Bronchial epithelial cell (primary cell): ENCODE data around the gene CUTC. TPM values are rescaled to one million over a fixed set of nuclear protein-coding genes. Genes with fewer than 3 reads are reported as not detected.
A peak's percentile ranks its signal among the peaks of the same experiment; 100 is the strongest.

Source experiments
- DNase-seq: peaks from one replicate; pipeline ENCODE4 v3.0.0-alpha.2; 2010; ENCODE audit warnings: low read depth
- FAIRE-seq: peaks from 2 replicates; lab custom pipeline; 2011; peaks lifted over from hg19 to GRCh38; lab: Jason Lieb, UNC
- H3K27me3 ChIP-seq: 2 replicates; pipeline ENCODE4 v1.5.1; 2011; ENCODE audit warnings: low read length; ENCODE audit not compliant: control insufficient read depth, insufficient read depth
- H3K36me3 ChIP-seq: 2 replicates; pipeline ENCODE4 v1.5.1; 2011; ENCODE audit warnings: low read length; ENCODE audit not compliant: control insufficient read depth, insufficient read depth
- H3K4me3 ChIP-seq: 2 replicates; pipeline ENCODE4 v1.5.1; 2011; ENCODE audit warnings: mild to moderate bottlenecking, low read depth, low read length, control low read depth
- total RNA-seq: library from RNA; depleted of rRNA; stranded (reverse); fragments of >200 nt; gene quantifications from 2 replicates; pipeline ENCODE4 v1.2.1, GENCODE V29; 2014
- TF ChIP-seq, protein P1 (sequence below): IDR thresholded peaks from 2 replicates; pipeline ENCODE4 v1.5.1; 2011; ENCODE audit warnings: mild to moderate bottlenecking, moderate library complexity, low read length, control low read depth, inconsistent platforms; ENCODE audit not compliant: insufficient read depth, severe bottlenecking

CUTC gene
- total RNA-seq, 1 donor from 2014 or later: 25.0 TPM

GRCh38 chr10:99791831-99792230, 59.8 kb downstream of the CUTC start:
- DNase-seq: no peak
- TF ChIP-seq, protein P1, sequence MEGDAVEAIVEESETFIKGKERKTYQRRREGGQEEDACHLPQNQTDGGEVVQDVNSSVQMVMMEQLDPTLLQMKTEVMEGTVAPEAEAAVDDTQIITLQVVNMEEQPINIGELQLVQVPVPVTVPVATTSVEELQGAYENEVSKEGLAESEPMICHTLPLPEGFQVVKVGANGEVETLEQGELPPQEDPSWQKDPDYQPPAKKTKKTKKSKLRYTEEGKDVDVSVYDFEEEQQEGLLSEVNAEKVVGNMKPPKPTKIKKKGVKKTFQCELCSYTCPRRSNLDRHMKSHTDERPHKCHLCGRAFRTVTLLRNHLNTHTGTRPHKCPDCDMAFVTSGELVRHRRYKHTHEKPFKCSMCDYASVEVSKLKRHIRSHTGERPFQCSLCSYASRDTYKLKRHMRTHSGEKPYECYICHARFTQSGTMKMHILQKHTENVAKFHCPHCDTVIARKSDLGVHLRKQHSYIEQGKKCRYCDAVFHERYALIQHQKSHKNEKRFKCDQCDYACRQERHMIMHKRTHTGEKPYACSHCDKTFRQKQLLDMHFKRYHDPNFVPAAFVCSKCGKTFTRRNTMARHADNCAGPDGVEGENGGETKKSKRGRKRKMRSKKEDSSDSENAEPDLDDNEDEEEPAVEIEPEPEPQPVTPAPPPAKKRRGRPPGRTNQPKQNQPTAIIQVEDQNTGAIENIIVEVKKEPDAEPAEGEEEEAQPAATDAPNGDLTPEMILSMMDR: no peak
- FAIRE-seq: no peak
- H3K4me3 ChIP-seq: no peak overlapping the region
- H3K27me3 ChIP-seq: no peaks in the 10 kb centered on the region
- no peaks in the 10 kb centered on the region for H3K36me3 ChIP-seq

DNA sequence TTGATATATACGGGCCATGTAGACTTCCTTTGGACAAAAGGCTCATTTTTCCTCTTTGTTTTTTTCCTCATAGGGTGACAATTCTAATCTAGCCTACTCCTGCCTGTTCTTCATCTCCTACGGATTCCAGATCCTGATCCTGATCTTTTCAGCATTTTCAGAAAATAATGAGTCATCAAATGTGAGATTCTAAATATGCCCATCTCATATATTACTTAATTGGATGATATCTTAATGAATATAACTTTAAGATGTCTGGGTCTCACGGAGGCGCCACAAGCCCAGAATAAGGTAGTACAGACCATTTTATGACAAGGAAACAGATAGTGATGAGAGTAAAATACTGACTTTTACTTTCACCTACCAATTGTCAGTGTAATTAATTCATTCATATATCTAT, 61.8 kb downstream of the CUTC start:
- H3K4me3 ChIP-seq: no peak overlapping the region
- TF ChIP-seq, protein P1: no peak
- DNase-seq: no peak
- H3K36me3 ChIP-seq: no peaks in the 10 kb centered on the region
- no peak for FAIRE-seq
- H3K27me3 ChIP-seq: no peaks in the 10 kb centered on the region

DNA sequence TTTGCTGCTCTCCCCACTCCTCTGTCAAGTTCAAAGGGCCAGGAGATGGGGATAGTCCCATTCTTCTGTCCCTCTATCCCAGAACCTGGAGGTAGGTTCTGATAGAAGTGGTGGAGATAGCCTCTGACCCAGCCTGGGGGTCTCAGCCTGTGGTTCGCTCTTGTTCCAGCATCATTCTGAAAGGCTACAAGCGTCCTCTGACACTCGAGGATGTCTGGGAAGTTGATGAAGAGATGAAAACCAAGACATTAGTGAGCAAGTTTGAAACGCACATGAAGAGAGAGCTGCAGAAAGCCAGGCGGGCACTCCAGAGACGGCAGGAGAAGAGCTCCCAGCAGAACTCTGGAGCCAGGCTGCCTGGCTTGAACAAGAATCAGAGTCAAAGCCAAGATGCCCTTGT, 64.9 kb downstream of the CUTC start:
- Histone ChIP-seq H3K27me3 (no peaks in the 10 kb centered on the region), H3K4me3 (no peak overlapping the region), H3K36me3 (no peaks in the 10 kb centered on the region)
- TF ChIP-seq, protein P1: no peak
- DNase-seq: no peak
- no peak for FAIRE-seq

DNA sequence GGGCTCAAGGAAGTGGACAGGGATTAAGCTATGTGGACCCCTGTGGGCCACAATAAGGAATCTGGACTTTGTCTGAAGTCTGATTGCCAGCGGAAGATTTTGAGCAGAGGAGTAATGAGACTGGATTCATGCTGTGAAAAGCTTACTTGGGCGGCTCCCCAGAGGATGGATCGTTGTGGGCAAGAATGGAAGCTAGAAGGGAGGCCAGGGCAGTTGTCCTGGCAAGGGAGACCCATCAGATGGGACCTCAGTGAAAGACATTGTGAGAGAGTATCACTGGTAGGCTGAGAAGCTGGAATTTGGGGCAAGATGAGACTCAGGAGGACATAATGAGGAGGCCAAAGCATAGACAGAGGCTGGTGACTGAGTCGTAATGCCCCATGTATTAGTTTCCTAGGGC, 66.0 kb downstream of the CUTC start:
- DNase-seq: no peak
- Histone ChIP-seq H3K4me3 (no peak overlapping the region), H3K36me3 (no peaks in the 10 kb centered on the region), H3K27me3 (no peaks in the 10 kb centered on the region)
- peak; percentile 52 for FAIRE-seq
- TF ChIP-seq, protein P1: no peak

- TF ChIP-seq, protein P1: no peak
- H3K27me3 ChIP-seq: no peaks in the 10 kb centered on the region
- no peaks in the 10 kb centered on the region for H3K36me3 ChIP-seq
- FAIRE-seq: no peak
- no peak overlapping the region for H3K4me3 ChIP-seq
- DNase-seq: no peak
These were observed 66.9 kb downstream of the CUTC start for GRCh38 chr10:99798920-99799319.

- Histone ChIP-seq H3K36me3 (no peaks in the 10 kb centered on the region), H3K27me3 (no peaks in the 10 kb centered on the region), H3K4me3 (no peak overlapping the region)
- DNase-seq (no peak), FAIRE-seq (no peak)
- TF ChIP-seq, protein P1: peak; percentile 1
These were observed 67.6 kb downstream of the CUTC start for GRCh38 chr10:99799613-99800012.
